Measurements from ENCODE around the gene ZNF205. TPM values are rescaled to one million over a fixed set of nuclear protein-coding genes. Genes with fewer than 3 reads are reported as not detected.

The ZNF205 gene
- total RNA-seq, 1 experiment from 2014 or later: 18.3 TPM

- H3K4me1 ChIP-seq (ENCODE audit: control insufficient read depth, insufficient read depth, low read length): no peaks in the 10 kb centered on the region
- TF ChIP-seq REST (IDR thresholded peaks at IDR 0.05; ENCODE audit: insufficient read depth in 1 of 2, low read depth in 2 of 2, low read length in 1 of 2): no peak
- TF ChIP-seq CTCF (IDR thresholded peaks at IDR 0.05): no peak
- ChIA-PET POLR2A (interaction anchor here (0.5 kb wide), 1 partner anchor 38 kb away, joined by 3 read pairs; no protein-coding TSS in a partner anchor), CTCF (no interaction called here)
- intact Hi-C loops (cut with micrococcal nuclease; ENCODE audit: unreplicated experiment): loop anchor here (10.0 kb wide), 1 partner anchor 65 kb away; no protein-coding TSS in a partner anchor
- H3K27me3 ChIP-seq (ENCODE audit: control insufficient read depth, insufficient read depth, low read length): no peaks in the 10 kb centered on the region
- in situ Hi-C loops (cut with HindIII; ENCODE audit: low pct_unique_long_range_greater_than_20kb, low sequenced_read_pairs): no loop called here
- H3K27ac ChIP-seq (ENCODE audit: low read length): no peak overlapping the region
- H3K36me3 ChIP-seq (ENCODE audit: control insufficient read depth, insufficient read depth, low read length): no peaks in the 10 kb centered on the region
- no peaks in the 10 kb centered on the region for H3K9me3 ChIP-seq (ENCODE audit: control insufficient read depth, insufficient read depth, low read depth, low read length)
- H3K4me3 ChIP-seq (ENCODE audit: low read depth in 2 of 2, low read length in 2 of 2): no peak overlapping the region
- no peak for DNase-seq (ENCODE audit: low read depth, low spot score)
- BruUV-seq (replicated peaks): no TSS peak
- ATAC-seq: no peak
These were observed 7.5 kb downstream of the ZNF205 start for GRCh38 chr16:3119701-3120408.

GRCh38 chr16:3120435-3120834 lies 8.0 kb downstream of the ZNF205 start:
- Histone ChIP-seq H3K4me3 (ENCODE audit: low read depth in 2 of 2, low read length in 2 of 2) (no peak overlapping the region), H3K27me3 (ENCODE audit: control insufficient read depth, insufficient read depth, low read length) (no peaks in the 10 kb centered on the region), H3K27ac (ENCODE audit: low read length) (no peak overlapping the region), H3K9me3 (ENCODE audit: control insufficient read depth, insufficient read depth, low read depth, low read length) (no peaks in the 10 kb centered on the region), H3K36me3 (ENCODE audit: control insufficient read depth, insufficient read depth, low read length) (no peaks in the 10 kb centered on the region), H3K4me1 (ENCODE audit: control insufficient read depth, insufficient read depth, low read length) (no peaks in the 10 kb centered on the region)
- TF ChIP-seq SIN3A (IDR thresholded peaks at IDR 0.05; ENCODE audit: borderline replicate concordance, insufficient read depth, low read depth, low read length): no peak
- no peak for ATAC-seq
- in situ Hi-C loops (cut with HindIII; ENCODE audit: low pct_unique_long_range_greater_than_20kb, low sequenced_read_pairs): no loop called here
- no peak for DNase-seq (ENCODE audit: low read depth, low spot score)
- intact Hi-C loops (cut with micrococcal nuclease; ENCODE audit: unreplicated experiment): loop anchor here (10.0 kb wide), 1 partner anchor 66 kb away; no protein-coding TSS in a partner anchor
- BruUV-seq (replicated peaks): no TSS peak
- ChIA-PET CTCF (no interaction called here), POLR2A (interaction anchor here (0.5 kb wide), 1 partner anchor 38 kb away, joined by 3 read pairs; no protein-coding TSS in a partner anchor)

- no peak for TF ChIP-seq POLR2AphosphoS5 (IDR thresholded peaks at IDR 0.05; ENCODE audit: low read depth, low read length)
- TF ChIP-seq CTCF (IDR thresholded peaks at IDR 0.05): no peak
- TF ChIP-seq TCF7L2 (IDR thresholded peaks at IDR 0.05; ENCODE audit: low read depth, low read length): no peak
- no peak for TF ChIP-seq REST (IDR thresholded peaks at IDR 0.05; ENCODE audit: insufficient read depth in 1 of 2, low read depth in 2 of 2, low read length in 1 of 2)
- TF ChIP-seq SIN3A (IDR thresholded peaks at IDR 0.05; ENCODE audit: borderline replicate concordance, insufficient read depth, low read depth, low read length): no peak
- Histone ChIP-seq H3K9me3 (ENCODE audit: control insufficient read depth, insufficient read depth, low read depth, low read length) (no peaks in the 10 kb centered on the region), H3K4me1 (ENCODE audit: control insufficient read depth, insufficient read depth, low read length) (no peaks in the 10 kb centered on the region), H3K27ac (ENCODE audit: low read length) (no peak overlapping the region), H3K27me3 (ENCODE audit: control insufficient read depth, insufficient read depth, low read length) (no peaks in the 10 kb centered on the region), H3K36me3 (ENCODE audit: control insufficient read depth, insufficient read depth, low read length) (no peaks in the 10 kb centered on the region), H3K4me3 (ENCODE audit: low read depth in 2 of 2, low read length in 2 of 2) (no peak overlapping the region)
- intact Hi-C loops (cut with micrococcal nuclease; ENCODE audit: unreplicated experiment): loop anchor here (10.0 kb wide), 1 partner anchor 67 kb away; no protein-coding TSS in a partner anchor
- DNase-seq (ENCODE audit: low read depth, low spot score) (no peak), ATAC-seq (no peak)
- in situ Hi-C loops (cut with HindIII; ENCODE audit: low pct_unique_long_range_greater_than_20kb, low sequenced_read_pairs): no loop called here
- CTCF ChIA-PET: interaction anchor here (2.1 kb wide), 1 partner anchor 64 kb away, joined by 12 read pairs; no protein-coding TSS in a partner anchor
- POLR2A ChIA-PET: interaction anchor here (0.6 kb wide), 1 partner anchor 25 kb away, joined by 13 read pairs; no protein-coding TSS in a partner anchor
- BruUV-seq (replicated peaks): no TSS peak
These were observed 9.6 kb downstream of the ZNF205 start for GRCh38 chr16:3121851-3122467.
